Uterus (tissue), 4 donors: ENCODE data around the gene SARDH. TPM values are rescaled to one million over a fixed set of nuclear protein-coding genes. Genes with fewer than 3 reads are reported as not detected.

Source experiments
- DNase-seq, 2 donors: peaks; one replicate each; pipeline ENCODE4 v3.0.0-alpha.2; 2019 to 2020
- H3K27ac ChIP-seq, 2 donors: fragments of 200-600 bp; sonication (generic); 1 replicate in 1 of 2; 2 replicates in 1 of 2; pipeline ENCODE4 v1.5.1; 2016 to 2018
- H3K27me3 ChIP-seq, 2 donors: fragments of 200-600 bp; sonication (generic); one replicate each; pipeline ENCODE4 v1.5.1; 2018 to 2019; ENCODE audit warnings: control low read depth in 1 of 2
- H3K36me3 ChIP-seq, 2 donors: fragments of 200-600 bp; sonication (generic); one replicate each; pipeline ENCODE4 v1.5.1; 2019; ENCODE audit warnings: control low read depth in 1 of 2
- H3K4me1 ChIP-seq, 2 donors: fragments of 200-600 bp; sonication (generic); one replicate each; pipeline ENCODE4 v1.5.1; 2018 to 2019; ENCODE audit warnings: control low read depth in 1 of 2
- H3K4me3 ChIP-seq, 2 donors: fragments of 200-600 bp; sonication (generic); 1 replicate in 1 of 2; 2 replicates in 1 of 2; pipeline ENCODE4 v1.5.1; 2018 to 2019; ENCODE audit warnings: mild to moderate bottlenecking in 1 of 2
- H3K9me3 ChIP-seq, 2 donors: fragments of 200-600 bp; sonication (generic); one replicate each; pipeline ENCODE4 v1.5.1; 2019; ENCODE audit warnings: control low read depth in 1 of 2
- CTCF ChIP-seq, 4 experiments: fragments of 200-600 bp in 2 of 4; fragments of 450-650 bp in 2 of 4; sonication (generic) in 2 of 4; IDR thresholded peaks; one replicate each; pipeline ENCODE4 v1.5.1; 2016 to 2019; ENCODE audit warnings: antibody characterized with exemption in 4 of 4, mild to moderate bottlenecking in 2 of 4, moderate library complexity in 1 of 4
- POLR2A ChIP-seq, 2 donors: fragments of 450-650 bp; IDR thresholded peaks; one replicate each; pipeline ENCODE4 v1.6.1; 2016; ENCODE audit warnings: antibody characterized with exemption in 2 of 2, mild to moderate bottlenecking in 1 of 2, moderate library complexity in 1 of 2
- intact Hi-C: fragments of 100-400 bp; cut with DNase I; formaldehyde crosslinking; loops from one replicate; pipeline ENCODE4 v1.15.1; 2023; ENCODE audit warnings: low total_unique reads
- total RNA-seq, 4 donors: library from RNA; depleted of rRNA in 3 of 4; stranded (reverse); fragments of >200 nt in 3 of 4; gene quantifications; one replicate each; pipeline versions ENCODE4 v1.1.0 to v1.2.4, GENCODE V29; 2014 to 2023
- donor health status: DM: yes; HTN: yes; CAD: no.

SARDH gene
- total RNA-seq, 4 donors from 2014 or later, result 2.7 to 14.1 TPM; not detected in 2

DNA sequence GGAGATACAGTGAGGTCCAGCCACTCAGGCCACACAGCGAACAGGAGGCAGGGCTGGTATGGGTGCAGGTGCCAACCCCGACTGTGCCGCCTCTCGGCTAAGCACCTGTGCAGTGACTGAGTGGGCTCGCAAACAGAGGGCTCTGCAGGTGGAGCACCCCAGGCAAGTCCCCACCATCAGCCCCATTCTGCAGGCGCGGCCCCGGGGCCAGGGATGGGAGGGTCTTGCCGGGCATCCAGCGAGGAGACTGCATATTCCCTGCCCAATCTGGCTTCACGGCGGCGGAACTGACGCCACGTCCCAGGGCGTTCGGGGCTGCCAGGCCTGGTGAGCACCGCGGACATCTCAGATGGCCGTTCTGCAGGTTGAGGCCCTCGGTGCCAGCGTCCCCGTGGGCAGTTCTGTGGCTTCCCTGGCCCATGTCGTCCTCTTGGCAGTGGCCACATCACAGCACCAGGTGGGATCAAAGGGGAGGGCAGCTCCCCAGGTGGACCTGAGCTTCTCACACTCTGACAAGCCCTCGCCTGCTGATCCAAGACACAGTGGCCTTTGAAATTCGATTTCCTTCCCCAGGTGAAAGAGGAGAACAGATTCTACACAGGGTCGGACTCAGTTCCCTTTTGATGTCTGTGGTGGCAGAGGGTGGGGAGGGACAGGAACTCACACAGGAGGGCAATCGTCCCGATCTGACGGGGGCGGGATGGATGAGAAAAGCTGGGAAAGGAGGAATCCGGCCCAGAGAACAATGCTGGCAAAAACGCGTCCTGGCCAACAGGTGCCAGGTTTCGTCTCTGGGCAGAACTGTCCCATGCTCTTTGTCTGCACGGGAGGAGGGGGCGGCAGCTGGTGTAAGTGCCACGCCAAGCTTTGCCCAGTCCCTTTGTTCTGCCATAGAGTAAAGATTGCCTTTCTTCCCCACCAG lies 83.2 kb downstream of the SARDH start:
- Histone ChIP-seq H3K4me1 (peaks cover 0 to 5% of the 10 kb centered on the region in 2 donors), H3K27me3 (peaks cover 0 to 7% of the 10 kb centered on the region in 2 donors), H3K27ac (no peak overlapping the region), H3K4me3 (no peak overlapping the region), H3K9me3 (no peaks in the 10 kb centered on the region), H3K36me3 (no peaks in the 10 kb centered on the region)
- no peak for DNase-seq
- TF ChIP-seq CTCF (IDR thresholded peaks at IDR 0.05) (no peak), POLR2A (IDR thresholded peaks at IDR 0.05) (no peak)
- intact Hi-C loops, result no loop called here

DNA sequence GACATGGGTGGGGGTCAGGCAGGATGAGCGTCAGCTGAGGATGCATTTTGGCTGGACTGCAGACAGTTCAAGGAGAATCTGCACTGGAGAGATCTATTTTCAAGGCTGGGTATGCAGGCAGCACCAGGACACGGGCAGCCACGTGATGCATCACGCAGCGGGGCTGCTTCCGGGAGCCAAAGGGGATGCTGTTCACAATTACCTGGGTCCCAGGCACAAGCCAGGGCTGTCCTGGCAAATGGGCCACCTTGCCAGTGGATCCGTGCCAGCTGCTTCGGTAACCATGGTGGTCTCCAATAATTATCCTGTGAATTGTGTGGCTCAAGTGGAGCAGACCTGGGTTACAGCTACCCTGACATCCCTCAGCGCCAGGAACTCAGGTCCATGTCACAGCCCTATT lies 84.5 kb downstream of the SARDH start:
- H3K36me3 ChIP-seq, result no peaks in the 10 kb centered on the region
- peaks cover 0 to 7% of the 10 kb centered on the region in 2 donors for H3K27me3 ChIP-seq
- H3K4me1 ChIP-seq, result no peaks in the 10 kb centered on the region
- no peak for DNase-seq
- no peak for TF ChIP-seq CTCF (IDR thresholded peaks at IDR 0.05)
- no peak for TF ChIP-seq POLR2A (IDR thresholded peaks at IDR 0.05)
- no peak overlapping the region for H3K4me3 ChIP-seq
- H3K9me3 ChIP-seq, result no peaks in the 10 kb centered on the region
- H3K27ac ChIP-seq, result no peak overlapping the region
- intact Hi-C loops, result no loop called here

- intact Hi-C loops, result no loop called here
- Histone ChIP-seq H3K27me3 (peaks cover 0 to 6% of the 10 kb centered on the region in 2 donors), H3K4me1 (no peaks in the 10 kb centered on the region), H3K4me3 (no peak overlapping the region), H3K27ac (no peak overlapping the region), H3K9me3 (no peaks in the 10 kb centered on the region), H3K36me3 (no peaks in the 10 kb centered on the region)
- DNase-seq, result no peak
- TF ChIP-seq CTCF (IDR thresholded peaks at IDR 0.05) (no peak), POLR2A (IDR thresholded peaks at IDR 0.05) (no peak)
These were observed 88.1 kb downstream of the SARDH start for GRCh38 chr9:133650026-133650425.

DNA sequence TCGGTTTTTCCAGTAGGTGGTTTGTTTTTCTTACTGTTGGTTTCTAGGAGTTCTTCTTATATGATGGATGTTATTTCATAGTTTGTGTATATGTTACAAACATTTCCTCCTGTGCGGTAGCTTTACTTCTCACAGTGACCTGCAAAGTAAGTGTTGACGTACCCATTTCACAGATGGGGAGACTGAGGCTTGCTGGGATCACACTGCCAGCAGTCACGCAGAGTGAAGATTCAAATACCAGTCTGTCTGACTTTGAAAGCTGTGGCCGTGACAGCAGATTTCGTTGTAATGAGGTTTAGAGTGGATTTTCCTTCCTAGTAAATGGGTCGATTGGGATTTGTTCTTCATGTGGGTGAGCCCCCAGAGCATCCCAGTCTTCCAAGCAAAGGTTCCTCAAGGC lies 89.0 kb downstream of the SARDH start:
- H3K36me3 ChIP-seq, result no peaks in the 10 kb centered on the region
- TF ChIP-seq POLR2A (IDR thresholded peaks at IDR 0.05), result no peak
- TF ChIP-seq CTCF (IDR thresholded peaks at IDR 0.05), result no peak
- H3K9me3 ChIP-seq, result no peaks in the 10 kb centered on the region
- H3K4me3 ChIP-seq, result no peak overlapping the region
- no peaks in the 10 kb centered on the region for H3K4me1 ChIP-seq
- H3K27me3 ChIP-seq, result no peaks in the 10 kb centered on the region
- intact Hi-C loops, result no loop called here
- DNase-seq, result no peak
- no peak overlapping the region for H3K27ac ChIP-seq

DNA sequence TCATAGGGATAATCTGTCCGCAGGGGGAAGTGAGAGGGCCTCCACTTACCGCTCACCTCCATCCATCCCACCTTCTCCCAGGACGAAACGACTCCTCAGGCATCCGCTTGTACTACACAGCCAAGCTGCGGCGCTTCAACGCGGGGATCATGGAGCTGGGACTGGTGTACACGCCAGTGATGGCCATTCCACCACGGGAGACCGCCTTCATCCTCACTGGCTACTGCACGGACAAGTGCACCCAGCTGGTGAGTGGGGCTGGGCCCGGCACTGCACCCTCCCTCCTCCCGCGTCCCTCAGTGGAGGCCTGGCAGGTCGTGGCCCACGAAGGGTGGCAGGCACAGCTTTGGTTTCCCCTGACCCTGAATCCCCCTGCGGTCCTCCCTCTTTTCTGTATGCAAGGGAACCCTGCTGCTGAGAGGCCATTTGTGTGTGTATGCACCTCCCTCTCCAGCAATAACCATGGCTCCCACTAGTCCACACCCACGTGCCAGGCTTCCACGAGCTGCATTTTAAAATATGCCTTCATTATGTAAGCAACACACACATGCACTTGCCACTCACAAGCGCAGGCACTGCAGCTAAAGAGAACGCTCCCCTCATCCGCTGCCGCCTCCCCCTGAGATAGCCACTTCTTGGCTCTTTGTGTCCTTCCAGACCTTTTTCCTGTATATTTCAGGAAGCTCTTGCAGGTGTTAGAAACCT lies 90.2 kb downstream of the SARDH start:
- Histone ChIP-seq H3K9me3 (no peaks in the 10 kb centered on the region), H3K36me3 (no peaks in the 10 kb centered on the region), H3K27me3 (no peaks in the 10 kb centered on the region), H3K4me3 (no peak overlapping the region), H3K4me1 (no peaks in the 10 kb centered on the region), H3K27ac (no peak overlapping the region)
- intact Hi-C loops, result no loop called here
- TF ChIP-seq POLR2A (IDR thresholded peaks at IDR 0.05) (no peak), CTCF (IDR thresholded peaks at IDR 0.05) (no peak)
- no peak for DNase-seq
